Kidney (tissue), 14 donors: Measurements from ENCODE around the gene PHF12. TPM values are rescaled to one million over a fixed set of nuclear protein-coding genes. Genes with fewer than 3 reads are reported as not detected.

Experiments
- DNase-seq, 5 donors: peaks; one replicate each; pipeline ENCODE4 v3.0.0-alpha.2; 2013 to 2020
- FAIRE-seq: peaks from 2 replicates; lab custom pipeline; 2012; peaks lifted over from hg19 to GRCh38; lab: Jason Lieb, UNC
- H3K27ac ChIP-seq, 2 donors: one replicate each; pipeline ENCODE4 v1.7.0; 2013; ENCODE audit warnings: low read depth in 2 of 2, low read length in 2 of 2, inconsistent platforms in 1 of 2
- H3K27me3 ChIP-seq: one replicate; pipeline ENCODE4 v1.7.1; 2013; ENCODE audit warnings: low read length, inconsistent platforms; ENCODE audit not compliant: control insufficient read depth, insufficient read depth
- H3K36me3 ChIP-seq, 3 donors: one replicate each; pipeline versions ENCODE4 v1.7.0 to v1.7.1; 2013; ENCODE audit warnings: low read length in 3 of 3, control low read depth in 1 of 3, inconsistent platforms in 1 of 3; ENCODE audit not compliant: insufficient read depth in 3 of 3, control insufficient read depth in 2 of 3
- H3K4me1 ChIP-seq, 3 donors: one replicate each; pipeline versions ENCODE4 v1.7.0 to v1.7.1; 2013; ENCODE audit warnings: low read length in 3 of 3, inconsistent platforms in 1 of 3, low read depth in 1 of 3; ENCODE audit not compliant: control insufficient read depth in 2 of 3, insufficient read depth in 2 of 3
- H3K4me3 ChIP-seq, 3 donors: one replicate each; pipeline versions ENCODE4 v1.7.0 to v1.8.1; 2013; ENCODE audit warnings: low read length in 3 of 3, control low read depth in 1 of 3, inconsistent platforms in 1 of 3
- H3K9ac ChIP-seq, 3 donors: one replicate each; pipeline versions ENCODE4 v1.7.0 to v1.7.1; 2013; ENCODE audit warnings: low read length in 3 of 3, control low read depth in 1 of 3, inconsistent platforms in 1 of 3
- H3K9me3 ChIP-seq, 3 donors: one replicate each; pipeline versions ENCODE4 v1.7.0 to v1.7.1; 2013; ENCODE audit warnings: low read length in 3 of 3, control low read depth in 1 of 3, inconsistent platforms in 1 of 3; ENCODE audit not compliant: control insufficient read depth in 2 of 3, insufficient read depth in 1 of 3
- intact Hi-C: fragments of 100-400 bp; cut with DNase I; formaldehyde crosslinking; loops from one replicate; pipeline ENCODE4 v1.11.1; 2022
- polyA plus RNA-seq: library from polyadenylated mRNA; stranded (reverse); fragments of 350-450 nt; fragmentation: Illumina TruSeq; extraction: RNeasy Lipid Tissue Mini Kit (QIAGEN cat#74804); gene quantifications from one replicate; pipeline ENCODE4 v1.2.3, GENCODE V29; 2014; ENCODE audit warnings: low read depth, low replicate concordance; ENCODE audit not compliant: insufficient read depth
- total RNA-seq: library from RNA; stranded (reverse); fragmentation: NEBNext Ultra II Directional; extraction: Animal tissue kit (Norgen Biotek cat#: 25700); gene quantifications from one replicate; pipeline ENCODE4 v1.2.1, GENCODE V29; 2021
- TF ChIP-seq, protein P1 (sequence below): IDR thresholded peaks from 3 replicates; pipeline ENCODE4 v1.5.1; 2012; ENCODE audit warnings: mild to moderate bottlenecking, moderate library complexity, borderline replicate concordance; ENCODE audit not compliant: insufficient read depth; ENCODE audit errors: extremely low read depth
- donor health status: control.
- donor health status: control.
- donor health status: control.
- donor health status: control.
- donor health status: control.
- donor health status: DM: yes; HTN: yes; CAD: no.
- donor health status: Normal renal cell carcinoma (clear cell type).

PHF12 gene
- total and polyA plus RNA-seq, 2 donors from 2014 or later, result 8.8 to 50.4 TPM

- Histone ChIP-seq H3K4me3 (no peak overlapping the region), H3K9ac (no peak overlapping the region), H3K36me3 (no peaks in the 10 kb centered on the region), H3K27ac (no peak overlapping the region), H3K27me3 (no peaks in the 10 kb centered on the region), H3K4me1 (peaks cover 0 to 8% (median 8%) of the 10 kb centered on the region in 3 donors), H3K9me3 (no peaks in the 10 kb centered on the region)
- DNase-seq, result no peak
- FAIRE-seq, result no peak
- intact Hi-C loops, result loop anchor here (5.0 kb wide), 1 partner anchor 162 kb away; no protein-coding TSS in a partner anchor
- TF ChIP-seq, protein P1, sequence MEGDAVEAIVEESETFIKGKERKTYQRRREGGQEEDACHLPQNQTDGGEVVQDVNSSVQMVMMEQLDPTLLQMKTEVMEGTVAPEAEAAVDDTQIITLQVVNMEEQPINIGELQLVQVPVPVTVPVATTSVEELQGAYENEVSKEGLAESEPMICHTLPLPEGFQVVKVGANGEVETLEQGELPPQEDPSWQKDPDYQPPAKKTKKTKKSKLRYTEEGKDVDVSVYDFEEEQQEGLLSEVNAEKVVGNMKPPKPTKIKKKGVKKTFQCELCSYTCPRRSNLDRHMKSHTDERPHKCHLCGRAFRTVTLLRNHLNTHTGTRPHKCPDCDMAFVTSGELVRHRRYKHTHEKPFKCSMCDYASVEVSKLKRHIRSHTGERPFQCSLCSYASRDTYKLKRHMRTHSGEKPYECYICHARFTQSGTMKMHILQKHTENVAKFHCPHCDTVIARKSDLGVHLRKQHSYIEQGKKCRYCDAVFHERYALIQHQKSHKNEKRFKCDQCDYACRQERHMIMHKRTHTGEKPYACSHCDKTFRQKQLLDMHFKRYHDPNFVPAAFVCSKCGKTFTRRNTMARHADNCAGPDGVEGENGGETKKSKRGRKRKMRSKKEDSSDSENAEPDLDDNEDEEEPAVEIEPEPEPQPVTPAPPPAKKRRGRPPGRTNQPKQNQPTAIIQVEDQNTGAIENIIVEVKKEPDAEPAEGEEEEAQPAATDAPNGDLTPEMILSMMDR, result no peak
These were observed 4.1 kb upstream of the PHF12 start for GRCh38 chr17:28955408-28955807.

- FAIRE-seq (no peak), DNase-seq (no peak)
- intact Hi-C loops, result loop anchor here (5.0 kb wide), 1 partner anchor 162 kb away; no protein-coding TSS in a partner anchor
- TF ChIP-seq, protein P1, result no peak
- Histone ChIP-seq H3K9me3 (no peaks in the 10 kb centered on the region), H3K27ac (no peak overlapping the region), H3K4me1 (peaks cover 0 to 8% (median 8%) of the 10 kb centered on the region in 3 donors), H3K4me3 (no peak overlapping the region), H3K36me3 (no peaks in the 10 kb centered on the region), H3K27me3 (no peaks in the 10 kb centered on the region), H3K9ac (no peak overlapping the region)
These were observed 3.6 kb upstream of the PHF12 start for GRCh38 chr17:28954886-28955285.

GRCh38 chr17:28953444-28954118, 2.3 kb upstream of the PHF12 start:
- Histone ChIP-seq H3K27me3 (no peaks in the 10 kb centered on the region), H3K36me3 (no peaks in the 10 kb centered on the region), H3K4me3 (no peak overlapping the region), H3K9ac (no peak overlapping the region), H3K27ac (peak overlapping the region in 1 of 2 donors; percentile 6), H3K4me1 (peaks cover 0 to 8% (median 8%) of the 10 kb centered on the region in 3 donors), H3K9me3 (no peaks in the 10 kb centered on the region)
- DNase-seq, result peak in 4 of 5 donors; percentile 72 to 85 (median 79)
- FAIRE-seq, result no peak
- TF ChIP-seq, protein P1, result peak; percentile 83
- intact Hi-C loops, result no loop called here
